SK-N-SH (cell line): ENCODE data around the gene BBLN. TPM values are rescaled to one million over a fixed set of nuclear protein-coding genes. Genes with fewer than 3 reads are reported as not detected.

Experiments
- CTCF ChIA-PET: fragments of 300-600, 350-600 bp; formaldehyde crosslinking; extraction: SDS; loops from one replicate; lab custom pipeline; 2021; lab: Yijun Ruan, JAX
- POLR2A ChIA-PET: fragments of 350-600 bp; sonication (Branson Sonifier 250); formaldehyde crosslinking; extraction: SDS; loops from one replicate; lab custom pipeline; 2020; ENCODE audit warnings: antibody characterized with exemption, inconsistent platforms; lab: Yijun Ruan, JAX
- DNase-seq: peaks from one replicate; pipeline ENCODE4 v3.0.0; 2012
- H2AFZ ChIP-seq: fragments of 200-600 bp; sonication (generic); 2 replicates; pipeline ENCODE4 v1.8.1; 2016; ENCODE audit warnings: antibody characterized with exemption, mild to moderate bottlenecking, low read depth
- H3F3A ChIP-seq: fragments of 200-600 bp; sonication (generic); replicated peaks from 2 replicates; pipeline ENCODE3; 2016; ENCODE audit warnings: antibody characterized with exemption, mild to moderate bottlenecking; ENCODE audit not compliant: insufficient read depth
- H3K27ac ChIP-seq, 2 experiments: fragments of 200-500 bp in 1 of 2; fragments of 200-600 bp in 1 of 2; sonication (Bioruptor generic) in 1 of 2; sonication (generic), shearing (Covaris generic) in 1 of 2; 2 replicates each; pipeline versions ENCODE4 v1.5.1 to v1.6.1; 2014 to 2016; ENCODE audit warnings: low read depth in 2 of 2, inconsistent platforms in 1 of 2, low read length in 1 of 2, mild to moderate bottlenecking in 1 of 2, mixed read lengths in 1 of 2
- H3K27me3 ChIP-seq: fragments of 200-600 bp; sonication (generic), shearing (Covaris generic); 2 replicates; pipeline ENCODE4 v1.6.1; 2016; ENCODE audit warnings: mixed run types; ENCODE audit not compliant: insufficient read depth
- H3K36me3 ChIP-seq, 2 experiments: fragments of 200-500 bp in 1 of 2; fragments of 200-600 bp in 1 of 2; sonication (Bioruptor generic) in 1 of 2; sonication (generic) in 1 of 2; replicated peaks in 1 of 2; 2 replicates each; pipeline versions ENCODE3 to v1.5.1; 2014 to 2016; ENCODE audit warnings: low read length in 1 of 2, mild to moderate bottlenecking in 1 of 2; ENCODE audit not compliant: insufficient read depth in 2 of 2, control insufficient read depth in 1 of 2
- H3K4me1 ChIP-seq, 2 experiments: fragments of 200-500 bp in 1 of 2; fragments of 200-600 bp in 1 of 2; sonication (Bioruptor generic) in 1 of 2; sonication (generic), shearing (Covaris generic) in 1 of 2; 2 replicates each; pipeline versions ENCODE4 v1.5.1 to v1.6.1; 2014 to 2016; ENCODE audit warnings: low read depth in 1 of 2, low read length in 1 of 2, mixed run types in 1 of 2; ENCODE audit not compliant: insufficient read depth in 2 of 2, control insufficient read depth in 1 of 2
- H3K4me2 ChIP-seq: fragments of 200-600 bp; sonication (generic), shearing (Covaris generic); 2 replicates; pipeline ENCODE4 v1.6.1; 2017; ENCODE audit warnings: mixed run types
- H3K4me3 ChIP-seq, 2 experiments: fragments of 200-500 bp in 1 of 2; fragments of 200-600 bp in 1 of 2; sonication (Bioruptor generic) in 1 of 2; sonication (generic), shearing (Covaris generic) in 1 of 2; 2 replicates each; pipeline versions ENCODE4 v1.5.1 to v1.8.1; 2014 to 2016; ENCODE audit warnings: low read depth in 2 of 2, inconsistent platforms in 1 of 2, low read length in 1 of 2, mild to moderate bottlenecking in 1 of 2, mixed read lengths in 1 of 2, moderate library complexity in 1 of 2
- H3K79me2 ChIP-seq: fragments of 200-600 bp; sonication (generic); 2 replicates; pipeline ENCODE4 v1.8.1; 2017; ENCODE audit warnings: mild to moderate bottlenecking; ENCODE audit not compliant: insufficient read depth
- H3K9ac ChIP-seq: fragments of 200-600 bp; sonication (generic); 2 replicates; pipeline ENCODE4 v1.6.1; 2017; ENCODE audit warnings: mixed run types
- H3K9me2 ChIP-seq: fragments of 200-600 bp; sonication (generic); 2 replicates; pipeline ENCODE4 v1.6.1; 2017; ENCODE audit warnings: mixed run types
- H3K9me3 ChIP-seq: fragments of 200-600 bp; sonication (generic); 2 replicates; pipeline ENCODE4 v1.6.1; 2017; ENCODE audit warnings: mixed run types, mild to moderate bottlenecking, moderate library complexity
- H4K20me1 ChIP-seq: fragments of 200-600 bp; sonication (generic); 2 replicates; pipeline ENCODE4 v1.6.1; 2017; ENCODE audit warnings: mild to moderate bottlenecking, mixed run types; ENCODE audit not compliant: insufficient read depth
- CTCF ChIP-seq: fragments of 200-600 bp; sonication (generic); IDR thresholded peaks from 2 replicates; pipeline ENCODE4 v1.6.1; 2017; ENCODE audit warnings: antibody characterized with exemption, mild to moderate bottlenecking, moderate library complexity
- JUND ChIP-seq: IDR thresholded peaks from 2 replicates; pipeline ENCODE4 v1.4.0; 2012
- TCF12 ChIP-seq: IDR thresholded peaks from 2 replicates; pipeline ENCODE4 v1.4.0; 2012
- TEAD4 ChIP-seq: IDR thresholded peaks from 2 replicates; pipeline ENCODE4 v1.4.0; 2012; ENCODE audit warnings: mild to moderate bottlenecking, borderline replicate concordance; ENCODE audit not compliant: insufficient read depth
- WGBS: methylation state at CpG from one replicate; pipeline ENCODE4 v1.1.6; 2017; ENCODE audit warnings: low lambda C conversion rate; 5-methylcytosine and 5-hydroxymethylcytosine counted together
- polyA plus RNA-seq, 3 experiments: library from polyadenylated mRNA; depleted of rRNA; stranded (reverse); fragments of >200 nt; gene quantifications; 2 replicates each; pipeline ENCODE4 v1.2.3, GENCODE V29; 2012

BBLN gene
- polyA plus RNA-seq, 1 of the 3 experiments (the other 2 are of a cell fraction), result 109 TPM

- CTCF ChIA-PET, result interaction anchor here (4.4 kb wide), 1 partner anchor 36 kb away, joined by 20 read pairs; no protein-coding TSS in a partner anchor
- no peak overlapping the region for H2AFZ ChIP-seq
- H3K4me2 ChIP-seq, result no peak overlapping the region
- no peaks in the 10 kb centered on the region for H3K79me2 ChIP-seq
- H3K4me3 ChIP-seq, result no peak overlapping the region
- H3F3A ChIP-seq, result no peaks in the 10 kb centered on the region
- no peaks in the 10 kb centered on the region; a peak in 1 of 4 replicates for H3K4me1 ChIP-seq
- WGBS, result 86% methylated on average over 16 of the region's 26 CpGs
- no peaks in the 10 kb centered on the region for H3K27me3 ChIP-seq
- H3K27ac ChIP-seq, result no peak overlapping the region
- DNase-seq, result no peak
- no peaks in the 10 kb centered on the region for H3K9me3 ChIP-seq
- POLR2A ChIA-PET, result no interaction called here
- TF ChIP-seq JUND, result no peak
- no peak overlapping the region for H3K9ac ChIP-seq
- no peaks in the 10 kb centered on the region for H3K36me3 ChIP-seq
- no peaks in the 10 kb centered on the region for H4K20me1 ChIP-seq
- H3K9me2 ChIP-seq, result no peaks in the 10 kb centered on the region
Observed at GRCh38 chr9:128153060-128153946, 6.8 kb upstream of the BBLN start.

- no peak for DNase-seq
- H3K4me1 ChIP-seq, result no peaks in the 10 kb centered on the region; a peak in 1 of 4 replicates
- no peaks in the 10 kb centered on the region for H3K9me2 ChIP-seq
- 80% methylated on average over 8 of the region's 13 CpGs for WGBS
- TF ChIP-seq TCF12 (no peak), TEAD4 (no peak)
- no peak overlapping the region for H2AFZ ChIP-seq
- H3K27ac ChIP-seq, result no peak overlapping the region
- H3K9ac ChIP-seq, result no peak overlapping the region
- H3K4me3 ChIP-seq, result no peak overlapping the region
- ChIA-PET POLR2A (no interaction called here), CTCF (interaction anchor here (0.8 to 4.4 kb wide), 3 partner anchors 30 to 37 kb away, joined by 3 to 20 read pairs (median 3); no protein-coding TSS in a partner anchor)
- H3K27me3 ChIP-seq, result no peaks in the 10 kb centered on the region
- H3K36me3 ChIP-seq, result no peaks in the 10 kb centered on the region
- no peaks in the 10 kb centered on the region for H3F3A ChIP-seq
- H3K4me2 ChIP-seq, result no peak overlapping the region
- no peaks in the 10 kb centered on the region for H3K9me3 ChIP-seq
- no peaks in the 10 kb centered on the region for H3K79me2 ChIP-seq
- H4K20me1 ChIP-seq, result no peaks in the 10 kb centered on the region
Observed at GRCh38 chr9:128153947-128154695, 5.9 kb upstream of the BBLN start.

GRCh38 chr9:128155736-128156500, 4.1 kb upstream of the BBLN start:
- H3K79me2 ChIP-seq, result peaks cover 7% of the 10 kb centered on the region; the same call in 1 of the 2 replicates
- H3K27me3 ChIP-seq, result no peaks in the 10 kb centered on the region
- no peaks in the 10 kb centered on the region for H3K36me3 ChIP-seq
- H3K9ac ChIP-seq, result no peak overlapping the region
- H3F3A ChIP-seq, result no peaks in the 10 kb centered on the region
- DNase-seq, result no peak
- H3K9me3 ChIP-seq, result no peaks in the 10 kb centered on the region
- peaks cover 0 to 8% of the 10 kb centered on the region in 2 experiments; a peak in 2 of 4 replicates for H3K4me1 ChIP-seq
- POLR2A ChIA-PET, result no interaction called here
- no peak overlapping the region for H3K4me2 ChIP-seq
- WGBS, result 75% methylated on average over 7 of the region's 7 CpGs
- CTCF ChIA-PET, result interaction anchor here (1.3 kb wide), 1 partner anchor 38 kb away, joined by 3 read pairs; no protein-coding TSS in a partner anchor
- H3K9me2 ChIP-seq, result no peaks in the 10 kb centered on the region
- TF ChIP-seq CTCF, result no peak
- H3K4me3 ChIP-seq, result no peak overlapping the region
- H2AFZ ChIP-seq, result no peak overlapping the region
- H3K27ac ChIP-seq, result no peak overlapping the region
- no peaks in the 10 kb centered on the region for H4K20me1 ChIP-seq
